Activated naive CD4-positive, alpha-beta T cell treated with anti-CD3 and anti-CD28 coated beads, Interleukin-2, amount 10 ng/mL, durations not matched to agents 7 days and 5 days (primary cell): Measurements from ENCODE around the gene NNMT.

Source experiments
- CTCF ChIA-PET: fragments of 350-600 bp; sonication (Branson Sonifier 250); formaldehyde crosslinking; loops from one replicate; lab custom pipeline; 2021; ENCODE audit warnings: antibody characterized with exemption; lab: Charles Lee
- DNase-seq: peaks from one replicate; pipeline ENCODE4 v3.0.0-alpha.2; 2020
- H3K27ac Mint-ChIP-seq: one replicate; pipeline ENCODE4 v1.8.0; 2021; ENCODE audit warnings: mild to moderate bottlenecking, moderate library complexity, mixed read lengths
- H3K27me3 Mint-ChIP-seq: one replicate; pipeline ENCODE4 v1.8.0; 2021; ENCODE audit warnings: mild to moderate bottlenecking, mixed read lengths
- H3K36me3 Mint-ChIP-seq: one replicate; pipeline ENCODE4 v1.8.0; 2021; ENCODE audit warnings: mixed read lengths
- H3K4me1 Mint-ChIP-seq: one replicate; pipeline ENCODE4 v1.8.0; 2021; ENCODE audit warnings: mixed read lengths
- H3K4me3 Mint-ChIP-seq: one replicate; pipeline ENCODE4 v1.8.0; 2021; ENCODE audit warnings: mild to moderate bottlenecking, moderate library complexity, mixed read lengths
- H3K9me3 Mint-ChIP-seq: one replicate; pipeline ENCODE4 v1.8.0; 2021; ENCODE audit warnings: mixed read lengths

NNMT gene

DNA sequence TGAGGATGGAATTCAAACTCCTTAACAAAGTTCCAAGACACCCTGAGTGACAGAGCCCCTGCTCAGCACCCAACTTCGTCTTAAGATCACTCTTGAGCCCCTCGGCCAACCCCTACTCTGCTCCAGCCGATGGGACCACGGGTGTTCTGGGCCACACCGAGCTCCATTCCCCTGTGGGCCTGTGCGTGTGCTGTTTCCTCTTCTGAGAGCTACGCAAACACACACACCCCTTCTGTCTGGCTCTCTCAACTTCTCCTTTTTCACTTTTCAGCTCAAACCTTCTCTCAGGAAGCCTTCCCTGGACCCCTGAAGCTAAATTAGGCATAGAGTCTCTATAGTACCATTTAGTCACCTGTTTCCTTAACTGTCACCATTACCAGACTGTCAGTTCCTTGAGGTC is 37.5 kb upstream of the NNMT start:
- Mint-ChIP-seq H3K27me3 (peaks cover 19% of the 10 kb centered on the region), H3K4me1 (peaks cover 6% of the 10 kb centered on the region), H3K9me3 (no peaks in the 10 kb centered on the region), H3K36me3 (no peaks in the 10 kb centered on the region), H3K27ac (no peak overlapping the region), H3K4me3 (no peak overlapping the region)
- DNase-seq, result no peak
- CTCF ChIA-PET, result interaction anchor here (4.1 to 11.5 kb wide), 6 partner anchors 200 to 363 kb away, joined by 35 to 253 read pairs (median 100); partner anchors contain the start of gene ZBTB16

DNA sequence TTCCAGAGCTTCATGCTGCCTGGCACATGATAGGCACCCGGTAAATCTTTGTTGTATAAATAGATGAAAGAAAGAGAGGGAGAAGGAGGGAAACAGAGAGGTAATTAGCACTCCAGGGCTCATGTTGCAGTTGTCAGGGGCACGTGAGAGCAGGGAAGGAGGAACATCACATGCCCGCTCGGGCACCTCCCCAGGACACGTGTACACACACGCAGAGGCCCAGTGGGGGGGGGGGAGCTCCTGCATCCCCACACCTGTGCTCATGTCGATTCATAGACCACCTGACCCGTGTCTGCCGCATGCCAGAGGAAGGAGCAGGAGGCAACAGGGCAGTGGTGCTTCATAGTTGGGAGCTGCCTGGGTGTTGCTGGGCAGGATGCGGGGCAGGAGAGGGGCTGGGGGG is 37.1 kb upstream of the NNMT start:
- H3K27ac Mint-ChIP-seq, result no peak overlapping the region
- no peaks in the 10 kb centered on the region for H3K36me3 Mint-ChIP-seq
- DNase-seq, result no peak
- peaks cover 6% of the 10 kb centered on the region for H3K4me1 Mint-ChIP-seq
- no peaks in the 10 kb centered on the region for H3K9me3 Mint-ChIP-seq
- H3K27me3 Mint-ChIP-seq, result peaks cover 19% of the 10 kb centered on the region
- CTCF ChIA-PET, result interaction anchor here (0.7 to 11.5 kb wide), 7 partner anchors 92 to 363 kb away, joined by 4 to 253 read pairs (median 87); partner anchors contain the start of gene ZBTB16
- no peak overlapping the region for H3K4me3 Mint-ChIP-seq

DNA sequence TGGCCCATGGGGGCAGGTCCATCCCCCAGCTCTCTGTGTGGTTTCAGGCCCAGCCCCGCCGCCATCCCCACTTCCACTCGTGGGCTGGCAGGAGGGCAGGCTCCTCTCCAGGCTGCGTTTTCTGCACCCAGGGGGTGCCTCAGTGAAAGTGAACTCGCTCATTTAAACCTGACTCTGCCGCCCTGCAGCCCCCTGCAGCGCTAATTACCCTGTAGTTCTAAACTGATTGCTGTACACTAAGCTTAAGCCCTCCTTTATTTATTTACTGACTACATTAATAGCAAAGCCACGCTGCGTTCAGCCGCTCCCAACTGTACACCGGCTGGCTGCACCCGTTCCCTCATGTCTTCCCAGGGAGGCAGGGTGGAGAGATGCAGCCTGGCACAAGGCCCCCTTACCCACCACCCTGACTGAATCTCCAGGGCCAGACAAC is 36.6 kb upstream of the NNMT start:
- CTCF ChIA-PET, result interaction anchor here (0.7 to 11.5 kb wide), 15 partner anchors 12 to 454 kb away, joined by 3 to 253 read pairs (median 8); partner anchors contain the start of gene ZBTB16
- DNase-seq, result no peak
- H3K27me3 Mint-ChIP-seq, result peaks cover 19% of the 10 kb centered on the region
- peaks cover 6% of the 10 kb centered on the region for H3K4me1 Mint-ChIP-seq
- no peak overlapping the region for H3K27ac Mint-ChIP-seq
- H3K9me3 Mint-ChIP-seq, result no peaks in the 10 kb centered on the region
- no peaks in the 10 kb centered on the region for H3K36me3 Mint-ChIP-seq
- H3K4me3 Mint-ChIP-seq, result no peak overlapping the region

DNA sequence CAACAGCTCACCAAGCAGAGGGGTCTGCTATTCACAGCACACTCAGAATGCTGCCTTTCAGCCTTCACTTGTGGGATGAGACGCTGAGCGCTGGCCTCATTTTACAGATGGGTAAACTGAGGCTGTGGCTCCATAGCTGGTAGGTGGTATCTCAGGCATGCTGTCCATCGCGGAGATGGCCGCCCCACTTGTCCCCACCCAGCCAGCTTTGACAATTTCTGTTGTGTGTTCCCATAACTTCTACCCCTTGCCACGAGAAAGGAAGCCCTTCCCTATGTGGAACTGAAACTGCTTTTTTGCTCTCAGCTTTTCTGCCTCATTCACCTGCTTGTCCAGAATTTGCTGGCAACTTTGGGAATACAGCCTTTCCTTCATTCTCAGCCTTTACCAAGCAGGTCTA is 36.1 kb upstream of the NNMT start:
- H3K9me3 Mint-ChIP-seq, result no peaks in the 10 kb centered on the region
- no peaks in the 10 kb centered on the region for H3K36me3 Mint-ChIP-seq
- H3K4me1 Mint-ChIP-seq, result peaks cover 6% of the 10 kb centered on the region
- CTCF ChIA-PET, result interaction anchor here (0.7 to 11.5 kb wide), 30 partner anchors 9 to 454 kb away, joined by 3 to 253 read pairs (median 6); partner anchors contain the start of gene ZBTB16
- H3K27me3 Mint-ChIP-seq, result peaks cover 19% of the 10 kb centered on the region
- no peak for DNase-seq
- H3K4me3 Mint-ChIP-seq, result no peak overlapping the region
- H3K27ac Mint-ChIP-seq, result no peak overlapping the region

DNA sequence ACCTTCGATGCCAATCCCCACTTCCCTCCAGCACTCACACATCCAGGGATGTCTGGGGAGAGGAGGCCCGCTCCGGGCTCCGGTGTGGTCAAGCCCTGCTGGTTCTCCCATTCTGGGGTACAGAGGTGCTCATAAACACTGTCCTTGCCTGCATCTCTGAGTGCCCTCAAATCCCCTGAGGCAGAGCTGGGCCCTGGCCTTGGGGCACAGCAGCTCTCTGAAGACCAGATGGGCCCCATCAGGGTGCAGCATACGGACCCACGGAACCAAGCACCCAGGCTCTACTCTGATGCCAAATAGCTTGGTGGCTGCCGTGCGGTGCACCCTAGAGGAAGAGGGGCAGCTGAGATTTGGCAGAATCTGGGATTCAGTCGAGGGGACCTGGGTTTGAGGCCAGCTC is 35.7 kb upstream of the NNMT start:
- DNase-seq, result no peak
- CTCF ChIA-PET, result interaction anchor here (0.6 to 11.5 kb wide), 41 partner anchors 9 to 966 kb away, joined by 3 to 253 read pairs (median 5); partner anchors contain the start of gene ZBTB16
- H3K27ac Mint-ChIP-seq, result no peak overlapping the region
- H3K4me1 Mint-ChIP-seq, result peaks cover 6% of the 10 kb centered on the region
- H3K27me3 Mint-ChIP-seq, result peaks cover 17% of the 10 kb centered on the region
- no peaks in the 10 kb centered on the region for H3K36me3 Mint-ChIP-seq
- no peaks in the 10 kb centered on the region for H3K9me3 Mint-ChIP-seq
- no peak overlapping the region for H3K4me3 Mint-ChIP-seq

DNA sequence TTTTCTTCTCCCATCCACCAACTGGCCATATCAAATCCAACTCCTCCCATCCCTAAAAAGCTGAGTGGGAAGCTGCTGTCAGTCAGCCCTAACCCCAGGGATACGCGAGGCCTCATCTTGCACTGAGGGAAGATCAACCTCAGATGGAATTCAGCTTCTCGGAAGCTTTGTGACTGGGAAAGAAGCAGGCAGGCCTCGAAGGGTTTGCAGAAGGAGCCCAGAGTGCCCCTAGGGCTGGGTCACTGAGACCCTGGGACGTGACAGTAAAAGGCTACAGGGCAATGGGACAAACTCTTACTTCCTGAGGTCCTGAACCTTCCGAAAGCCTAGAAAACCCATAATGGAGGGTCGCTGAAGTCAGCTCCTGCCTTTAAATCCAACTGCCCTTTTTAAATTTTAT is 34.4 kb upstream of the NNMT start:
- no peak for DNase-seq
- no peak overlapping the region for H3K27ac Mint-ChIP-seq
- CTCF ChIA-PET, result interaction anchor here (0.6 to 11.5 kb wide), 46 partner anchors 8 to 950 kb away, joined by 3 to 253 read pairs (median 5); partner anchors contain the start of gene ZBTB16
- peaks cover 16% of the 10 kb centered on the region for H3K27me3 Mint-ChIP-seq
- no peak overlapping the region for H3K4me3 Mint-ChIP-seq
- H3K4me1 Mint-ChIP-seq, result peaks cover 6% of the 10 kb centered on the region
- no peaks in the 10 kb centered on the region for H3K9me3 Mint-ChIP-seq
- no peaks in the 10 kb centered on the region for H3K36me3 Mint-ChIP-seq

DNA sequence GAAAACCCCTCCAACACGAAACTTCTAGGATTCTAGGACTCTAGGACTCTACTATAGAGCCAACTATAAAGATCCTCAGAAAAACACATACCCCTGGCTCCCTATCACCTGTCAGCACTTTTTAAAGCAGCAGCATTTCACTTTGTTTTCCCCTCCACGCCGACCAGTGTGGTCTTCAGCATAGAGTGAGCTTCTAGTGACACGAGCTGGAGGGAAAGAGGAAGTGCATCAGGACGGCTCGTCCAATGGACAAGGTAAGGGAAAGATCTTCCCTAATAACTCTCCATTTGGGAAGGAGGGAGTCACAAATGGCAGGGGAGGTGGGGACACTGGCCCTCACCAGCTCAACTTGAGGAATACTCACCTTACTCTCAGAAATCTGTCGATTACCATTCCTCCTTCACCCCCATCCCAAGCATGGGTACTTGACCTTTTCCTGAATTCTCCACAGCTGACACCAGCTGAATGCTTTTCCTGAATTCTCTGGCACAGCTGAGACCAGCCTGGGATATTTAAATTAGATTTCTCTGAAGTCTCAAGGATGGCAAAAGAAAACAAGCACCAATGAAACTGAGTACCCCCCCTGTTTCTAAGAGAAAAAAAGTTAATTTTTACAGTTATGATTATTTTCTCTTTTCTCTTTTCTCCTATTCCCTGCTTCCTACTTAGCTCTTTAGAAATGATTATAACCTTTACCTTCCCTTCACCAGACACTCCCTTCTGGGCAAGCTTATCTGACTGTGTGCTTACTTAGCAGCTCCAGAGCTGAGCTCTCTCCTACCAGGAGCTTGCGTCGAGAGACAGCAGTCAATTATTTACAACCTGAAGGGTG is 33.3 kb upstream of the NNMT start:
- Mint-ChIP-seq H3K9me3 (no peaks in the 10 kb centered on the region), H3K27ac (no peak overlapping the region), H3K4me1 (peaks cover 6% of the 10 kb centered on the region), H3K4me3 (no peak overlapping the region), H3K36me3 (no peaks in the 10 kb centered on the region), H3K27me3 (peaks cover 16% of the 10 kb centered on the region)
- DNase-seq, result peak; percentile 44
- CTCF ChIA-PET, result interaction anchor here (0.8 to 11.5 kb wide), 20 partner anchors 12 to 461 kb away, joined by 3 to 253 read pairs (median 12); partner anchors contain the start of gene ZBTB16

DNA sequence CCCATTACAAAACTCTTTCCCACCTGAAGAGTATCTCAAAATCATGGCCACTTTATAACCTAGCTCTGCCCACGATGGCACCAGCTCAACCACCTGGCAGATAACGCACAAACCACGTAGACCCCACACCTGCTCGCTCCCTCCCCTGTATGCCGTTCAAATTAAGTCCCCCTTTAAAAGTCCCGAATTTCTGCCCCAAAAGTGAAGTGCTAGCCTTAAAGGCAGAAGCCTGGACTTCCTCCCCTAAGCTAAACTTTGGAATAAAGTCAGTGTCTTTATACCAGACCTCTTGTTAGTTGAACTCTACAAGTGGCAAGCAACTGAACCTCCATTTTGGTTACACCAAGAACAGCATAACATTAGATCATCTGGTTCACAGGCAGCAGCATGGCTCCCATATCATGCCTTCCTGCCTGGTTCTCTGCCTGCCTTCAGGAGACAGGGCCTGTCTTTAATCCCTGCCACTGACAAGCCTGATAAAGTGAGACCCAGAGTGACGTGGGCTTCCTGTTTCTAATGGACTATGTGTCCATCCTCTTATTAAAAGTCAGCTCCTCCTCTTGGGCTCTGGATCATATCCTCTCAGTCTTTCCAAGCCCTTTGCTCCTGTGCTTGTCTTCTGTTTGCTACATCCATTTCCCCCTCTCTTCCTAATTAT is 32.6 kb upstream of the NNMT start:
- CTCF ChIA-PET, result interaction anchor here (1.2 to 11.5 kb wide), 12 partner anchors 12 to 462 kb away, joined by 4 to 253 read pairs (median 16); partner anchors contain the start of gene ZBTB16
- Mint-ChIP-seq H3K27me3 (peaks cover 16% of the 10 kb centered on the region), H3K27ac (no peak overlapping the region), H3K4me1 (peaks cover 5% of the 10 kb centered on the region), H3K36me3 (no peaks in the 10 kb centered on the region), H3K9me3 (no peaks in the 10 kb centered on the region), H3K4me3 (no peak overlapping the region)
- DNase-seq, result no peak

DNA sequence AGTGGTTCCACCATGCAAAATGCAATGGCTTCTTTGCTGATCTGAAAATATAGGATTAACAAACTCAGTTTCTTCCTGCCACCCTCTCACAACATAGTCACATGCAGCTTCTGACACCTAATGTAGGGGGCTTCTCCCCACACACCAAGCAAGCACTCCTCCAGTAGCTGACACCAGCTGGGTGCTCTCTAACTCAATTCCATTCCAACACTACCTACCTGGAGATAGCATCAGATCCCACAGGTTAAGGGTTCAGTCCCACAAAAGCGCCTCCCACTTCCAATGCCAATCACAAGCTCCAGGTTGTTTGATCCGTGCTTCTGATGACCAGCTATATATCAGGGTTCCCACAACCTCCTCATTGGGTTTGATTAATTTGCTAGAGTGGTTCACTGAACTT is 31.8 kb upstream of the NNMT start:
- Mint-ChIP-seq H3K36me3 (no peaks in the 10 kb centered on the region), H3K4me3 (no peak overlapping the region), H3K9me3 (no peaks in the 10 kb centered on the region), H3K4me1 (peaks cover 2% of the 10 kb centered on the region), H3K27ac (no peak overlapping the region), H3K27me3 (peaks cover 16% of the 10 kb centered on the region)
- no peak for DNase-seq
- CTCF ChIA-PET, result interaction anchor here (1.3 to 11.5 kb wide), 7 partner anchors 11 to 368 kb away, joined by 3 to 253 read pairs (median 87); no protein-coding TSS in a partner anchor

DNA sequence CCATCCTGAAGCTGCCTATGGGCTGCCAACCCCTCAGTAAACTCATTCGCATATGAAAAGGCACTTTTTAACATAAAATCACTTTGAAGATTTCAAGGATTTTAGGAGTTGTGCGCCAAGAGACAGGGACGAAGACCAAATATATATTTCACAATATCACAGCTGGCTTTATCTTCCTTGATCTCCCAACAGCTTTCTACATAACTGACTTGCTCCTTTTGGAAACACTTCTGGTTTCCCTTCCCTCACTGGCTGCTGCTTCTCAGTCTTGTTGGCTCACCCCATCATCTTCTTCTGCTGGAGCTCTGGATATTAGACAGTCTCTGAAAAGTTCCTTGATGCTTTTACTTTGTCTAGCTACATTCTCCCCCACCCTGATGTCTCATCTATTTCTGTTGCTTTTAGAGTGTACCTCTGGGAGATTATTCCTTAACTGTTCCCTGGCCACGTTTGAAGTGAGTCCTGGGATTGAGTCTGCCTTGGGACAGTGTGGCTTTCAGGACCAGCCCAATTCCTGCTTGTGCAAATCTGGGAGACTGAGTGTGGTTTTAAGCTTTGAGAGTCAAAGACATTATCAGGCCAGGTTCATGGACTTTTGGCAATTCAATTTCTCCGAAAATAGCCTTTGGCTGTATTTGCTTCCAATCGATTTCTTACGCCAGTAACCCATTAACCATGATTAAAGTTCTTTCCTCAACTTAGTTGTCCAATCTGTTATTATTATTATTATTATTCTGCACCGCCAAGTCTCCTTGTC is 30.9 kb upstream of the NNMT start:
- Mint-ChIP-seq H3K27me3 (peaks cover 10% of the 10 kb centered on the region), H3K27ac (no peak overlapping the region), H3K9me3 (no peaks in the 10 kb centered on the region), H3K4me3 (no peak overlapping the region), H3K4me1 (no peaks in the 10 kb centered on the region), H3K36me3 (no peaks in the 10 kb centered on the region)
- DNase-seq, result no peak
- CTCF ChIA-PET, result interaction anchor here (0.9 to 11.5 kb wide), 5 partner anchors 205 to 369 kb away, joined by 3 to 253 read pairs (median 87); no protein-coding TSS in a partner anchor

DNA sequence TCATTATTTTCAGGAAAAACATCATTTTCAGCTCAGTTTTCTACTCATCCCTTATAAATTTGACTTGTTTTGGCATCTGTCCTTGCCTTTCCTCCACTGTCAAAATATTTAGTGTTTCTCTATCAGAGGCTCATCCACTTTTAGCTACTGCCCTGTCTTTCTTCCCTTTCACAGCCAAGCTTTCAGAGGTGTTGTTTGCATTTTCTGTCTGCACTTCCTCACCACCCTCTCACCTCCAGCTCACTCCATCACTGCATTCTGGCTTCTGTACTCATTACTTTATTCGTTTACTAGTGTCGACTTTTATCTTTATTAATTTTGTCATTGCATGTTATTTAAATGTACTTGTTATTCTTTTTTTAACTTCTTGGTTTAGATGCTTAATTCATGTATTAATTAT is 26.7 kb upstream of the NNMT start:
- H3K27ac Mint-ChIP-seq, result no peak overlapping the region
- no peak for DNase-seq
- peaks cover 23% of the 10 kb centered on the region for H3K27me3 Mint-ChIP-seq
- CTCF ChIA-PET, result interaction anchor here (1.0 to 1.9 kb wide), 3 partner anchors 8 to 274 kb away, joined by 3 to 6 read pairs (median 4); no protein-coding TSS in a partner anchor
- H3K9me3 Mint-ChIP-seq, result no peaks in the 10 kb centered on the region
- H3K4me1 Mint-ChIP-seq, result no peaks in the 10 kb centered on the region
- no peaks in the 10 kb centered on the region for H3K36me3 Mint-ChIP-seq
- no peak overlapping the region for H3K4me3 Mint-ChIP-seq

DNA sequence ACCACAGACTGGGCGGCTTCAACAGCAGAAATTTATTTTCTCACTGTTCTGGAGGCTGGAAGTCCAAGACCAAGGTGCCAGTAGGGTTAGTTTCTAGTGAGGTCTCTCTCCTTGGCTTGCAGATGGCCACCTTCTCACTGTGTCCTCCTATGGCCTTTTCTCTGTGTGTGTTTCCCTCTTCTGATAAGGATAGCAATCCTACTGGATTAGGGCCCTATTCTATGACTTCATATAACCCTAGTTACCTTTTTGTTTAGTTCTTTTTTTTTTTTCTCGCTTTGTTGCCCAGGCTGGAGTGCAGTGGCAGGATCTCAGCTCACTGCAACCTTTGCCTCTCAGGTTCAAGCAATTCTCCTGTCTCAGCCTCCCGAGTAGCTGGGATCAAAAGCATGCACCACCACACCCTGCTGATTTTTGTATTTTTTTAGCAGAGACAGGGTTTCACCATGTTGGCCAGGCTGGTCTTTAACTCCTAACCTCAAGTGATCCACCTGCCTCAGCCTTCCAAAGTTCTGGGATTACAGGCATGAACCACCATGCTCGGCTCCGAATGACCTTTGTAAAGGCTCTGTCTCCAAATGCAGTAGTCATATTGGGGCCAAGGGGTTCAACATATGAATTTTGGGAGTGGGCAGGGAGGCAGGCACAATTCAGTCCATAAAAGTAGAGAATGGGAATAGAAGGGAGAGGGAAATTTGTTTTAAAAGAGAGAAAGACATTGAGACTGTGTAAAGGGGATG is 25.5 kb upstream of the NNMT start:
- Mint-ChIP-seq H3K36me3 (no peaks in the 10 kb centered on the region), H3K27me3 (peaks cover 29% of the 10 kb centered on the region), H3K4me1 (no peaks in the 10 kb centered on the region), H3K27ac (no peak overlapping the region), H3K4me3 (no peak overlapping the region), H3K9me3 (no peaks in the 10 kb centered on the region)
- CTCF ChIA-PET, result interaction anchor here (2.5 kb wide), 1 partner anchor 10 kb away, joined by 8 read pairs; no protein-coding TSS in a partner anchor
- no peak for DNase-seq

DNA sequence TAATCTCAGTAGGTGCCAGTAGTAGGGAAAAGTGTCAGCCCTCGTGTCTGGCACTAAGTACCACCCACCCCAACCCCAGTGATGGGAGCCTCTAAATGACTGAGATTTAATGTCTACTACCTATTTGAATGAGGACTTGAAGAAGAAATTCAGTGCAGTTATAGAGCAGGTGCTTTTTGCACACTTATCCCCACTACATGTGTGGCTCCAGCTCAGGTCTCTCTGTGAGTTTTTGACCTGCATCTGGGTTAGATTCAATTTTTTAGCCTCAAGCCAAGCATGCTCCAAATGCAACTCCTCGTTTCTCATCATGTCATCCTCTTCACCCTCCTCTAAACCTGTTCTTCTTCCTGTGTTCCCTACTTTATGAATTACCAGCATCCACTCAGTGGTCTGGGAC is 24.9 kb upstream of the NNMT start:
- H3K9me3 Mint-ChIP-seq, result no peaks in the 10 kb centered on the region
- peaks cover 33% of the 10 kb centered on the region for H3K27me3 Mint-ChIP-seq
- no peaks in the 10 kb centered on the region for H3K4me1 Mint-ChIP-seq
- no peak overlapping the region for H3K4me3 Mint-ChIP-seq
- H3K36me3 Mint-ChIP-seq, result no peaks in the 10 kb centered on the region
- CTCF ChIA-PET, result interaction anchor here (2.5 kb wide), 1 partner anchor 10 kb away, joined by 8 read pairs; no protein-coding TSS in a partner anchor
- DNase-seq, result no peak
- H3K27ac Mint-ChIP-seq, result no peak overlapping the region
